K562 (cell line): Measurements from ENCODE around the gene SHB. TPM values are rescaled to one million over a fixed set of nuclear protein-coding genes. Genes with fewer than 3 reads are reported as not detected.

Source experiments
- ARNT ChIP-seq, 2 experiments: fragments of 450-650 bp; IDR thresholded peaks; 2 replicates each; pipeline ENCODE4 v1.6.1; 2016; ENCODE audit warnings: mild to moderate bottlenecking in 1 of 2
- ATF1 ChIP-seq, 2 experiments: fragments of 450-650 bp in 1 of 2; IDR thresholded peaks; 2 replicates each; pipeline ENCODE4 v1.6.1; 2016; ENCODE audit warnings: missing compliant biosample characterization in 1 of 2, missing genetic modification characterization in 1 of 2
- CBX3 ChIP-seq, 2 experiments: IDR thresholded peaks; 1 replicate in 1 of 2; 2 replicates in 1 of 2; pipeline ENCODE4 v1.6.1; 2012; ENCODE audit warnings: inconsistent platforms in 2 of 2, low read length in 2 of 2, borderline replicate concordance in 1 of 2, control low read depth in 1 of 2
- CC2D1A ChIP-seq: fragments of 450-650 bp; IDR thresholded peaks from 2 replicates; pipeline ENCODE4 v1.6.1; 2017; ENCODE audit warnings: mild to moderate bottlenecking
- HNRNPL ChIP-seq: fragments of 200-400 bp; formaldehyde crosslinking; IDR thresholded peaks from 2 replicates; pipeline ENCODE4 v1.6.1; 2017; ENCODE audit warnings: low read depth, mild to moderate bottlenecking, low read length
- MECOM ChIP-seq: fragments of 250-450 bp; sonication (Bioruptor Pico); IDR thresholded peaks from 2 replicates; pipeline ENCODE4 v1.8.0; 2022; ENCODE audit warnings: inconsistent platforms
- RBM22 ChIP-seq: fragments of 200-400 bp; formaldehyde crosslinking; IDR thresholded peaks from 2 replicates; pipeline ENCODE4 v1.6.1; 2018; ENCODE audit warnings: low read length, low read depth; ENCODE audit not compliant: poor library complexity, severe bottlenecking
- SMARCA5 ChIP-seq: fragments of 450-650 bp; IDR thresholded peaks from 2 replicates; pipeline ENCODE4 v1.6.1; 2016
- SMC3 ChIP-seq: conservative IDR thresholded peaks from 2 replicates; pipeline ENCODE4 v1.6.1; 2011; ENCODE audit warnings: low read depth, low read length, improper control_type of control experiment; ENCODE audit not compliant: insufficient read depth
- ZNF696 ChIP-seq: fragments of 250-450 bp; sonication (Bioruptor Pico); conservative IDR thresholded peaks from 2 replicates; pipeline ENCODE4 v1.4.0; 2020; ENCODE audit warnings: mild to moderate bottlenecking, moderate library complexity
- polyA plus RNA-seq, 8 experiments: library from polyadenylated mRNA; depleted of rRNA in 4 of 8; stranded (reverse) in 5 of 8; unstranded in 3 of 8; fragments of >200 nt; fragmentation: Nextera tagmentation in 2 of 8; fragmentation: Illumina TruSeq in 1 of 8; extraction: Ambion mirVana in 2 of 8; extraction: Trizol in 1 of 8; gene quantifications; 2 replicates each; pipeline versions ENCODE4 v1.2.1 to v1.2.3, GENCODE V29; 2011 to 2014; ENCODE audit warnings: inconsistent platforms in 1 of 8, missing spikeins in 1 of 8
- total RNA-seq, 7 experiments: library from RNA; depleted of rRNA in 6 of 7; stranded (reverse); fragments of >200 nt in 6 of 7; fragmentation: Illumina TruSeq in 2 of 7; extraction: Trizol in 2 of 7; gene quantifications; 2 replicates each; pipeline versions ENCODE4 v1.2.1 to v1.2.3, GENCODE V29; 2011 to 2021; ENCODE audit warnings: low replicate concordance in 1 of 7
- TF ChIP-seq, protein P1 (sequence below): fragments of 250-450 bp; sonication (Bioruptor Pico); IDR thresholded peaks from 2 replicates; pipeline ENCODE4 v1.5.1; 2021; ENCODE audit warnings: mild to moderate bottlenecking
- TF ChIP-seq, protein P2 (sequence below): fragments of 450-650 bp; formaldehyde crosslinking; IDR thresholded peaks from 2 replicates; pipeline ENCODE4 v1.4.0; 2022; ENCODE audit warnings: missing genetic modification characterization
- TF ChIP-seq, protein P3 (sequence below), 2 experiments: IDR thresholded peaks; 2 replicates each; pipeline ENCODE4 v1.6.1; 2012; ENCODE audit warnings: improper control_type of control experiment in 2 of 2, low read depth in 2 of 2, low read length in 2 of 2, borderline replicate concordance in 1 of 2
- TF ChIP-seq, protein P4 (sequence below): fragments of 450-650 bp; IDR thresholded peaks from 2 replicates; pipeline ENCODE4 v1.7.1; 2018; ENCODE audit warnings: mild to moderate bottlenecking, low read depth; ENCODE audit not compliant: partially characterized antibody
- TF ChIP-seq, protein P5 (sequence below): fragments of 450-650 bp; formaldehyde crosslinking; conservative IDR thresholded peaks from 2 replicates; pipeline ENCODE4 v1.4.0; 2022; ENCODE audit warnings: mild to moderate bottlenecking, missing genetic modification characterization
- TF ChIP-seq, protein P6 (sequence below): sonication (generic); formaldehyde crosslinking; IDR thresholded peaks from 2 replicates; pipeline ENCODE4 v1.8.0; 2022; ENCODE audit warnings: missing genetic modification reagents, mild to moderate bottlenecking, moderate library complexity, borderline replicate concordance

The SHB gene
- total and polyA plus RNA-seq, 9 of the 15 experiments (the other 6 are each of a cell fraction or from before 2014, with no cell fraction given), result 0.78 to 16.0 (median 5.3) TPM

DNA sequence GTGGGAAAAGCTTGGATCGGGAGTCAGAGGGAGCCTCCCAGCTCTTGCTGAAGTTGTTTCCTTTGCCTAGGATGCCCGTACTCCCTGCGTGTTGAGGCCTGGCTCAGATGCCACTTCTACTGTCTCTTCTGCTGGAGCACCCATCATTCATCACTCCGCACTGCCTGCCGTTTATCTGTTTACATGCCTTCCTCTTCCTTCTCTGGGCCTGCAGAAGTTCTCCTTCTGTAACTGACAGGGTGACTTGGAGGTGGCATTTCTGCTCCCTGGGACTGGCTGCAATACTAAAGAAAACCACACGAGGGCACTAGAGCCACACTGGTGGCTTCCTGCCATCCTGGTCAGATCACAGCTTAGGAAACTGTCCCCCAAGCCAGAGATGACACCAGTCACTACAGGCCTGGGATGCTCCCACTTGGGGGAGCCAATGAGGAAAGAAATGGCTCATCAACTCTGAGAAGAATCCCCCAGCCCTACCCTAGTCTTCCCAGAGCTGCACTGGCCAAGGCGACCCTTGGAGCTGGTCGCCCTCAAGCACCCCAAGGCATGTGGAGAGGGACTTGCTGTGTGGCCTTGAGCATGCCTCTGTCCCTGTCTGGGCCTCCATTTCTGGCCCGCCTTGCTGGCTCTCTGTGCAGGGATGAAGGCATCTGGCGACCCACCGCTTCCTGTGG, 155.4 kb downstream of the SHB start (continued):
- TF ChIP-seq, protein P1, sequence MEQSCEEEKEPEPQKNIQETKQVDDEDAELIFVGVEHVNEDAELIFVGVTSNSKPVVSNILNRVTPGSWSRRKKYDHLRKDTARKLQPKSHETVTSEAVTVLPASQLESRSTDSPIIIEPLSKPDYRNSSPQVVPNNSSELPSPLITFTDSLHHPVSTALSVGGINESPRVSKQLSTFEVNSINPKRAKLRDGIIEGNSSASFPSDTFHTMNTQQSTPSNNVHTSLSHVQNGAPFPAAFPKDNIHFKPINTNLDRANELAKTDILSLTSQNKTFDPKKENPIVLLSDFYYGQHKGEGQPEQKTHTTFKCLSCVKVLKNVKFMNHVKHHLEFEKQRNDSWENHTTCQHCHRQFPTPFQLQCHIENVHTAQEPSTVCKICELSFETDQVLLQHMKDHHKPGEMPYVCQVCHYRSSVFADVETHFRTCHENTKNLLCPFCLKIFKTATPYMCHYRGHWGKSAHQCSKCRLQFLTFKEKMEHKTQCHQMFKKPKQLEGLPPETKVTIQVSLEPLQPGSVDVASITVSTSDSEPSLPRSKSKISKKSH, result no peak
- TF ChIP-seq CBX3 (IDR thresholded peaks at IDR 0.05; ENCODE audit: borderline replicate concordance in 1 of 2, low read length in 2 of 2), result peak in 1 of 2 experiments; percentile 35; a peak in 1 of 3 replicates
- TF ChIP-seq, protein P2, sequence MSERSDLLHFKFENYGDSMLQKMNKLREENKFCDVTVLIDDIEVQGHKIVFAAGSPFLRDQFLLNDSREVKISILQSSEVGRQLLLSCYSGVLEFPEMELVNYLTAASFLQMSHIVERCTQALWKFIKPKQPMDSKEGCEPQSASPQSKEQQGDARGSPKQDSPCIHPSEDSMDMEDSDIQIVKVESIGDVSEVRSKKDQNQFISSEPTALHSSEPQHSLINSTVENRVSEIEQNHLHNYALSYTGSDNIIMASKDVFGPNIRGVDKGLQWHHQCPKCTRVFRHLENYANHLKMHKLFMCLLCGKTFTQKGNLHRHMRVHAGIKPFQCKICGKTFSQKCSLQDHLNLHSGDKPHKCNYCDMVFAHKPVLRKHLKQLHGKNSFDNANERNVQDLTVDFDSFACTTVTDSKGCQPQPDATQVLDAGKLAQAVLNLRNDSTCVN (CRISPR knock-in tag), result 0 out of 2 replicates have a peak, but pooled peaks have one; percentile 56
- no peak for TF ChIP-seq HNRNPL
- TF ChIP-seq, protein P3, sequence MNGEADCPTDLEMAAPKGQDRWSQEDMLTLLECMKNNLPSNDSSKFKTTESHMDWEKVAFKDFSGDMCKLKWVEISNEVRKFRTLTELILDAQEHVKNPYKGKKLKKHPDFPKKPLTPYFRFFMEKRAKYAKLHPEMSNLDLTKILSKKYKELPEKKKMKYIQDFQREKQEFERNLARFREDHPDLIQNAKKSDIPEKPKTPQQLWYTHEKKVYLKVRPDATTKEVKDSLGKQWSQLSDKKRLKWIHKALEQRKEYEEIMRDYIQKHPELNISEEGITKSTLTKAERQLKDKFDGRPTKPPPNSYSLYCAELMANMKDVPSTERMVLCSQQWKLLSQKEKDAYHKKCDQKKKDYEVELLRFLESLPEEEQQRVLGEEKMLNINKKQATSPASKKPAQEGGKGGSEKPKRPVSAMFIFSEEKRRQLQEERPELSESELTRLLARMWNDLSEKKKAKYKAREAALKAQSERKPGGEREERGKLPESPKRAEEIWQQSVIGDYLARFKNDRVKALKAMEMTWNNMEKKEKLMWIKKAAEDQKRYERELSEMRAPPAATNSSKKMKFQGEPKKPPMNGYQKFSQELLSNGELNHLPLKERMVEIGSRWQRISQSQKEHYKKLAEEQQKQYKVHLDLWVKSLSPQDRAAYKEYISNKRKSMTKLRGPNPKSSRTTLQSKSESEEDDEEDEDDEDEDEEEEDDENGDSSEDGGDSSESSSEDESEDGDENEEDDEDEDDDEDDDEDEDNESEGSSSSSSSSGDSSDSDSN (IDR thresholded peaks at IDR 0.05; ENCODE audit: borderline replicate concordance in 1 of 2, low read depth in 2 of 2, low read length in 2 of 2), result 0 out of 4 replicates have a peak, but pooled peaks of 1 of the 2 experiments have one; percentile 41
- TF ChIP-seq SMARCA5, result 0 out of 2 replicates have a peak, but pooled peaks have one; percentile 32
- peak in 1 of 2 experiments; percentile 75; a peak in 1 of 4 replicates for TF ChIP-seq ARNT (IDR thresholded peaks at IDR 0.05)
- TF ChIP-seq, protein P4, sequence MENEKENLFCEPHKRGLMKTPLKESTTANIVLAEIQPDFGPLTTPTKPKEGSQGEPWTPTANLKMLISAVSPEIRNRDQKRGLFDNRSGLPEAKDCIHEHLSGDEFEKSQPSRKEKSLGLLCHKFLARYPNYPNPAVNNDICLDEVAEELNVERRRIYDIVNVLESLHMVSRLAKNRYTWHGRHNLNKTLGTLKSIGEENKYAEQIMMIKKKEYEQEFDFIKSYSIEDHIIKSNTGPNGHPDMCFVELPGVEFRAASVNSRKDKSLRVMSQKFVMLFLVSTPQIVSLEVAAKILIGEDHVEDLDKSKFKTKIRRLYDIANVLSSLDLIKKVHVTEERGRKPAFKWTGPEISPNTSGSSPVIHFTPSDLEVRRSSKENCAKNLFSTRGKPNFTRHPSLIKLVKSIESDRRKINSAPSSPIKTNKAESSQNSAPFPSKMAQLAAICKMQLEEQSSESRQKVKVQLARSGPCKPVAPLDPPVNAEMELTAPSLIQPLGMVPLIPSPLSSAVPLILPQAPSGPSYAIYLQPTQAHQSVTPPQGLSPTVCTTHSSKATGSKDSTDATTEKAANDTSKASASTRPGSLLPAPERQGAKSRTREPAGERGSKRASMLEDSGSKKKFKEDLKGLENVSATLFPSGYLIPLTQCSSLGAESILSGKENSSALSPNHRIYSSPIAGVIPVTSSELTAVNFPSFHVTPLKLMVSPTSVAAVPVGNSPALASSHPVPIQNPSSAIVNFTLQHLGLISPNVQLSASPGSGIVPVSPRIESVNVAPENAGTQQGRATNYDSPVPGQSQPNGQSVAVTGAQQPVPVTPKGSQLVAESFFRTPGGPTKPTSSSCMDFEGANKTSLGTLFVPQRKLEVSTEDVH, result peak; percentile 78
- no peak for TF ChIP-seq RBM22
- TF ChIP-seq ATF1 (CRISPR knock-in tag; IDR thresholded peaks at IDR 0.05), result no peak
- peak; percentile 37; the same call in 1 of the 2 replicates for TF ChIP-seq ATF1 (tag; IDR thresholded peaks at IDR 0.05)
- TF ChIP-seq MECOM (CRISPR knock-in tag), result peak; percentile 93
- peak; percentile 99 for TF ChIP-seq SMC3
- TF ChIP-seq, protein P5, sequence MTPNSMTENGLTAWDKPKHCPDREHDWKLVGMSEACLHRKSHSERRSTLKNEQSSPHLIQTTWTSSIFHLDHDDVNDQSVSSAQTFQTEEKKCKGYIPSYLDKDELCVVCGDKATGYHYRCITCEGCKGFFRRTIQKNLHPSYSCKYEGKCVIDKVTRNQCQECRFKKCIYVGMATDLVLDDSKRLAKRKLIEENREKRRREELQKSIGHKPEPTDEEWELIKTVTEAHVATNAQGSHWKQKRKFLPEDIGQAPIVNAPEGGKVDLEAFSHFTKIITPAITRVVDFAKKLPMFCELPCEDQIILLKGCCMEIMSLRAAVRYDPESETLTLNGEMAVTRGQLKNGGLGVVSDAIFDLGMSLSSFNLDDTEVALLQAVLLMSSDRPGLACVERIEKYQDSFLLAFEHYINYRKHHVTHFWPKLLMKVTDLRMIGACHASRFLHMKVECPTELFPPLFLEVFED (CRISPR knock-in tag), result peak; percentile 33; the same call in 1 of the 2 replicates
- TF ChIP-seq, protein P6, sequence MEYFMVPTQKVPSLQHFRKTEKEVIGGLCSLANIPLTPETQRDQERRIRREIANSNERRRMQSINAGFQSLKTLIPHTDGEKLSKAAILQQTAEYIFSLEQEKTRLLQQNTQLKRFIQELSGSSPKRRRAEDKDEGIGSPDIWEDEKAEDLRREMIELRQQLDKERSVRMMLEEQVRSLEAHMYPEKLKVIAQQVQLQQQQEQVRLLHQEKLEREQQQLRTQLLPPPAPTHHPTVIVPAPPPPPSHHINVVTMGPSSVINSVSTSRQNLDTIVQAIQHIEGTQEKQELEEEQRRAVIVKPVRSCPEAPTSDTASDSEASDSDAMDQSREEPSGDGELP (CRISPR knock-in tag), result peak; percentile 75
- TF ChIP-seq CC2D1A, result peak; percentile 95; the same call in 1 of the 2 replicates
- no peak for TF ChIP-seq ZNF696
